Measurements from ENCODE around the gene OPTC.

Gene OPTC

GRCh38 chr1:203539831-203540546, 46.0 kb downstream of the OPTC start:
- no peak for DNase-seq

GRCh38 chr1:203544485-203544884, 50.5 kb downstream of the OPTC start:
- DNase-seq: no peak

GRCh38 chr1:203544978-203545816, 51.2 kb downstream of the OPTC start:
- no peak for DNase-seq

DNA sequence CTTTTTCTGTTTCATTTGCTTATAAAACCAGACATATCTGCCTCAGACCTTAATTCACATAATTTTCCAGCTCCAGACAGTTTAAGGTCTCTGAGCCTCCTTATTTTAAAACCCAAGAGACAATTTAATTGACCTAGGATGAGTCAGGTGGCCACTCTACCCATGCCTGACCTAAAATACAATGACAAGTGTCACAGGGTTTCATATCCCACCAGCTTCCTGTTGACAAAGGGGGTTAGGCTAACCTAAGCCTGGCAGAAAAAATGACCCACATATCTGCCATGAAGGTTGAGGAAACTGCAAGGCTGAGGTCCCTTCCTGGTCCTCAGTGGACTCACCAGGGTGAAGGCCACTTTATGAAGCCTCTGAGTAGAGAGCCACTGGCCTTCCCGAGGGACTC, 52.3 kb downstream of the OPTC start:
- DNase-seq: no peak

DNA sequence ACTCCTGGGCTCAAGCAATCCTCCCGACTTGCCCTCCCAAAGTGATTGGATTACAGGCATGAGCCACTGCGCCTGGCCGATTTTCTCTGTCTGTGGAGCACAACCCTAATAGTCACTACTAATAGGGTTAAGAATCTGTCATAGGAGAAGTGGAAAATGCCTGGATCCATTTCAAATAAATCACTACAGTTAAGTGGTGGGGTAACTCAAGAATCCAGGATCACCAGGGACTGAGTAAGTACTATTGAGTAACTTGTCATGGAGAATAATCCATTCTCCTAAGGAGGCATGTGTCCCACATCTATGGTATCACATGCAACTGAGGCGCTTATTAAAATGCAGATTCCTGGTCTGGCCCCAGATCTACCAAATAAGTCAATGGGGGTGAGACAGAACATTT, 53.2 kb downstream of the OPTC start:
- no peak for DNase-seq

DNA sequence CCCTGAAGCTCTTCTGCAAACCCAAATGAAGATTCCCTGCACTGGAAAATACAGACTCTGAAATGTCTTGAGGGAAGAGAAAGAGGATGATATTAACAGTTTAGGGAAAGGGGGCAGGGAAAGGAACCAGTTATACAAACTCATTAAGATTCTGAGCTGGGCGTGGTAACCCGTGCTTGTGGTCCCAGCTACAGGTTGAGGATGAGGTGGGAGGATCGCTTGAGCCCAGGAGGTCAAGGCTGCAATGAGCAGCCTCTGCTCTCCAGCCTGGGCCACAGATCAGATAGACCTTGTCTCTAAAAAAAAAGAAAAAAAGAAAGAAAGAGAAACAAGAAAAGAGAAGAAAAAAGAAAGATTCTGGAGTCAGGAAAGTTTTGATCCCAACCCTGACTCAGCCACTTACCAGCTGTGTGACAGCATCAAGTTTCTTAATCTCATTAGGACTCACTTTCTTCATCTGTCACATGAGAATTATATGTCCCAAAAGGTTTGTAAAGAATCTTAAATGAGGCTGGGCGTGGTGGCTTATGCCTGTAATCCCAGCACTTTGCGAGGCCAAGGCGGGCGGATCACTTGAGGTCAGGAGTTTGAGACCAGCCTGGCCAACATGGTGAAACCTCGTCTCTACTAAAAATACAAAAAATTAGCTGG, 53.9 kb downstream of the OPTC start:
- no peak for DNase-seq

DNA sequence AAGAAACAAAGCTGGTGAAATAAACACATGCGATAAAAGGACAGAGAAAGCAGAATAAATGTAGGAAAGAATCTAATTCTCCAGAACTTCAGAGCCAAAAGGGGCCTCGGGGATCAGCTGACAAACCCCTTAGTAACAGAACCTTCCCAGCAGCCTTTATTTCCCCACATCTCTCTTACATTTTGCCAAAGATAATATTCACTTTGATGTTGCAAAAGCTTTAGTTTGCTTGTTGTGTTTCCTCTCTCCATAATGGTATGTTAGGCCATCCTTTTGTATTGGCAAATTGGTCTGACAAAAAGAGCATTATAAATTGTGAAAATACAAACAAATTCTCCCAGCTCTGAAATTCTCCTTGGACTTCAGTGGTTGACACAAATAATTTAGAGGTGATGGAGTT, 54.9 kb downstream of the OPTC start:
- DNase-seq: no peak

DNA sequence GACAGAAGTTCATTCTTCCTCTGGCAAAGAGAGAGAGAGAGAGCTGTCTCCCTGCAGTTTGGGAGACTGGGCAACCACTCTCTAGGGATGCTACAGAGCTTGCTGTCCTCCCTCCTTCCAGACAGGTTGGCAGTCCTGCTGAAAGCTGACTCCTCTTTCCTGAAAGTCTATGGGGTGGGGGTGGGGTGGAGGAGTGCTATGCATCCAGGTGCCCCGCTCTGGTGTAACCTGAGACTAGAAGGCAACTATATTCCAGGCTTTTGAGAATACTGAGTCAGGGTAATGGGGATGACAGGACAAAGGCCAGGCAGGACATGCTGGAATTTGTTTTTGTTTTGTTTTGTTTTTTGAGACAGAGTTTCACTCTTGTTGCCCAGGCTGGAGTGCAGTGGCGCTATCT, 55.4 kb downstream of the OPTC start:
- no peak for DNase-seq

DNA sequence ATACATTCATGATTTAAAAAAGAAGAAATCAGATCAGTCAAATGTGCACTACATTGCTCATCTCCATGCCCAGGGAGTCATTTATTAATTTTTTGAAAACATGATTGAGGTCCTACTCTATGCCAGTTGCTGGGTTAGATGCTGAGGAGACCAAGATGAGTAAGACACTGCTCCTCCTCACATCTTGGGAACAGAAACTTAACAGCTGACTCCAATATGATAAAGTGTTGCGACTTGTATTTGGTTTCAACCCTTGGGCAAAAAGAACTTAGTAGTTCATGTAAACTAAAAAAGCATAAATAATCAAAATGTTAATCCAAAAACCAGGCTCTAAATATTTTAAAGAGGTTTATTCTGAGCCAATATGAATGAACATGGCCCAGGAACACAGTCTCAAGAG, 56.9 kb downstream of the OPTC start:
- no peak for DNase-seq

GRCh38 chr1:203551550-203551949, 57.6 kb downstream of the OPTC start:
- DNase-seq: no peak

DNA sequence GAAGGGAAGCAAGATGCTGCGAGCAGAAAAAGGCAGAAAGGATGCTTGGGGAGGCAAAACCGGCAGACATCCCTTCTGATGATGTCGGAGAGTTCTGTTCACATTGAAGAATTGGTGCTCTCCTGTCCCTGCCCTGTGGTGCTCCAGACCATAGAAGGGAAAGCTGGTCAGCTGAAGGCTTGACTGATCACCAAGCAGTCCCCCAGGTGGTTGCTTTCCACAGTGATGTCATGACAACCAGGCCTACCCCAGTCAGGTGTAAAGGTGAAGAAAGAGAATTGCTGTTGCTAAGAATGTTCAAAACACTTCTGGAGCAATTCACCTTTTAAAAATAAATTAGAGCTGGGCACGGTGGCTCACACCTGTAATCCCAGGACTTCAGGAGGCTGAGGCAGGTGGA, 59.5 kb downstream of the OPTC start:
- DNase-seq: no peak

DNA sequence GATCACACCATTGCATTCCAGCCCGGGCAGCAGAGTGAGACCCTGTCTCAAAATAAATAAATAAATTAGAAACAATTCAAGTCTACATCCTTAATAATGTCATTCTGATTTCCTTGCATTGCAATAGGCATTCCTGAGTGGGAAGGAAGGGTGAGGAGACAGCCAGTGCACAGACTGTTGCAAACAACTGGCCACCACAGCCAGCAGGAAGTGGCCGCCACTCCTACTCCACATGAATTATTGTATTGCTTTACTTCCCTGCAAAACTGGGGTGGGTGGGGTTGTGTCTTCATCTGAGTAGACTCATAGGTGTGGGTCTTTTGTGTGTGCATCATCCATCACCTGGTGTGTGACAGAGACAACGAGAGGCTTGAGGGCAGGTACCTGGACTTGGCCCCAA, 60.1 kb downstream of the OPTC start:
- DNase-seq: no peak

- DNase-seq: no peak
Observed at GRCh38 chr1:203555076-203555475, 61.1 kb downstream of the OPTC start.

- no peak for DNase-seq
Observed at GRCh38 chr1:203555511-203556046, 61.6 kb downstream of the OPTC start.

- DNase-seq: peak; percentile 42
Observed at GRCh38 chr1:203556047-203556851, 62.3 kb downstream of the OPTC start.

DNA sequence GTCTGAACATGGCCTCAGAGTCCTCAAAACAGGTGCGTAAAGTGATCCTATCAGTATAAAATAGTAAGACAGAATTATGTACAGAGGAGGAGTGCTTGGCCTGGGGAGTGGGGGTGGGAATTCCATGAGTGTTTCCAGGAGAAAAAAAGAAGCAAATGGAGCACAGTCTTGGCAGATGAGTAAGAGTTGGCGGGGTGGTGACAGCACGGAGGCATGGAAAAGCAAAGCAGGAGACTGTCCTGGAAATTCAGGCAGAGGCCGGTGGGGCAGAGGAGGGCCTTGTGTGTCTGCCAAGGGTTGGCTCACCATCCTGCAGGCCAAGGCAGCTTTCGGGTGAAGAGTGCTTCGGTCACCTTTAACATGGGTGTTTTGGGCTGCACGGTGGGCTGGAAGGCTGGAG, 63.4 kb downstream of the OPTC start:
- DNase-seq: peak; percentile 50

GRCh38 chr1:203558064-203558760, 64.3 kb downstream of the OPTC start:
- DNase-seq: peak; percentile 67

All from GOT3 (cell line).